GM21786 (cell line): Measurements from ENCODE around the gene JMJD8.

Source experiments
- ATAC-seq: cut with Tn5 transposase; IDR thresholded peaks from one replicate; pipeline ENCODE4 v1.9.1; 2021; ENCODE audit not compliant: unreplicated experiment

Gene JMJD8

GRCh38 chr16:662095-662494 is 22.0 kb downstream of the JMJD8 start:
- ATAC-seq, result no peak

GRCh38 chr16:661184-661821 is 22.8 kb downstream of the JMJD8 start:
- no peak for ATAC-seq

GRCh38 chr16:660459-661183 is 23.5 kb downstream of the JMJD8 start:
- peak; percentile 60 for ATAC-seq

- ATAC-seq, result no peak
Observed at GRCh38 chr16:660132-660458, 24.0 kb downstream of the JMJD8 start.

GRCh38 chr16:659618-660017 is 24.5 kb downstream of the JMJD8 start:
- ATAC-seq, result no peak

GRCh38 chr16:658679-659571 is 25.2 kb downstream of the JMJD8 start:
- ATAC-seq, result no peak

GRCh38 chr16:657487-657886 is 26.6 kb downstream of the JMJD8 start:
- no peak for ATAC-seq

- ATAC-seq, result no peak
Observed at GRCh38 chr16:654034-654433, 30.1 kb downstream of the JMJD8 start.

- ATAC-seq, result no peak
Observed at GRCh38 chr16:652454-653305, 31.5 kb downstream of the JMJD8 start.

- no peak for ATAC-seq
Observed at GRCh38 chr16:651844-652243, 32.3 kb downstream of the JMJD8 start.

GRCh38 chr16:649631-650030 is 34.5 kb downstream of the JMJD8 start:
- ATAC-seq, result peak; percentile 15

- ATAC-seq, result peak; percentile 84
Observed at GRCh38 chr16:648781-649589, 35.1 kb downstream of the JMJD8 start, which contains the start of gene WDR90. Gene WDR90 (plus strand): TSS chr16:649365. CDS start chr16:649417, 52 bp downstream.

- ATAC-seq, result no peak
Observed at GRCh38 chr16:648071-648780, 35.9 kb downstream of the JMJD8 start.

- no peak for ATAC-seq
Observed at GRCh38 chr16:647173-647902, 36.8 kb downstream of the JMJD8 start.

- no peak for ATAC-seq
Observed at GRCh38 chr16:646679-647172, 37.4 kb downstream of the JMJD8 start.

GRCh38 chr16:645852-646678 is 38.1 kb downstream of the JMJD8 start:
- ATAC-seq, result no peak

GRCh38 chr16:644556-644955 is 39.6 kb downstream of the JMJD8 start:
- ATAC-seq, result no peak

- no peak for ATAC-seq
Observed at GRCh38 chr16:643050-643368, 41.1 kb downstream of the JMJD8 start.
